GM21447 (cell line): ENCODE measurements around the gene ANO4.

Experiments
- ATAC-seq: cut with Tn5 transposase; IDR thresholded peaks from one replicate; pipeline ENCODE4 v1.9.1; 2021; ENCODE audit not compliant: unreplicated experiment

Gene ANO4

DNA sequence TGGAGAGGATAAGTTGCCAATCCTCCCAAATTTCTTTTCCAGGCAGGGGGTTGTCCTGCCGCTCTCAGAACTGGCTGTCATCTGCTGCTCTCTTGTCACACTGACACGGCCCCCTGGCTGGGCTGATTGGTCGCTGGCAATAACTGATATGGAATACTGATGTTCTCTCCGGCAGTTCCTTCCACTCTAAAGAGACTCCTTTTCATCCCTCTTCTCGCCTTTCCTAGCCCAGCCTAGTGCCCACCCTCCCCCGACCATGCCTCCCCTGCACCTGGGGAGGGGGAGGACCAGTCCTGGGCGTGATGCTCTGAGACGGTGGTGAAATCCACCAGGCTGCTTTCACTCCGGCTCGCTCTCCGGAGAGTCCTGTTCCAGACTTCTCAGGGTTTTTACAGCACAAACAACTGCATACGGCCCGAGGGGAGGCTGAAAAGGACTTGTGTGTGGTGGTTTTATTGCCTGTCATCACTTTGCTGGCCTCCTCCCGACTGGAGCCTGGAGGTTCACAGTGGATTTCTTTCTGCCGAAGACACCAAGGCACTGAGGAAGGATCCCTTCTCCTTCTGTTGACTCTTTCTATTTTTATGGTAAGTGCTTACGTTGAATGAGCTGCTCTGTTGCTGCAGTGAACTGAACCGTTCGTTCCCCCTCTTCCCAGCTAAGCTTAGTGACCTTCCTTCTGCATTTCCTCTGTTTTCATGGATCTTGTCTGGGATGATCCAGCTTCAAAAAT, at the start of gene ANO4:
Gene ANO4, plus strand, starts transcription at position 336 of the 733 bp plus-strand sequence. CDS start 107,010 bp downstream, outside the sequence.
- ATAC-seq, result no peak

DNA sequence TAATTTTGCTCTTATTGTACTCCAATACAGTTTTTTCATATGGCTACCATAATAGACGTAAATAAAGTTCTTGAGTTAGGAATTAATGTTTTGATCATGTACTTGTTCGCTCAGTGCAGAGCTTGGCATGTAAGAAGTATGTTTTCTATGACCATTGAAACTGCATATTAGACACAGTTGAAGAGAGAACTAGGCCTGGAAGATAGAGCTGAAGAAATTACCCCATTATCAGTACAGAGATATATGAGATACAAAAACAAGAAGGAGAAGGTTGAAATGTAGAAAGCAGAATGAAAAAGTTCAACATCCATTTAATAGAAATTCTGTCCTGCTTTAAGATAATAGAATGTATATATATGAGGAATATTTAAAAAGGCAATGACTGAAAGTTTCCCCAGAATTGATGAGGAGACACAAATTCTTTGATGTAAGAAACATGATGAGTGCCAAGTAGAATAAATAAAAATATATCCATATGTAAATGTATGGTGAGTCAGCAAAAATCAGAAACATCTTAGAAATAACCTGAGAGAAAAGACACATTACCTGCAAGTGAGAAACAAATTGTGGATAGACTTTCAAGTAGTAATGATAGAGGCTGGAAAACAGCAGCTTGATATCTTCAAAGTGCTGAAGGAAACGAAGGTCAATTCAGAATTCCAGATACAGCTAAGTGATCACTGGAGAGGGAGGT, 49.1 kb upstream of the ANO4 start:
- ATAC-seq, result no peak

DNA sequence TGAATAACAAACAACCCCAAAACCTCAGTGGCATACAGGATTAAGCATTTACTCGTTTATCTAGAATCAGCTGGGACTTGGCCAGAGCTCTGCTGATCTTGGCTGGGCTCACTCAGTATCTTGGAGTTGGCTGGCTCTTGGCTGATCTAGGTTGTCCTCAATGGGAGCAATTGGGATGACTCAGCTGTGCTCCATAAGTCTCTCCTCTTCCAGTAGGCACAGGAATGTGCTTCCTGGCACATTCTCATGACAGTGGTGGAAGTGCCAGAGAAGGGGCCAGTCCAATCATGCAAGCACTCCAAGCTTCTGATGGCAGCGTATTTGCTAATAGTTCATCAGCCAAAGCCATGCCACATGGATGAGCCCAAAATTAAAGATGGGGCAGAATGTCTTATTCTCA, 41.7 kb upstream of the ANO4 start:
- ATAC-seq, result no peak

DNA sequence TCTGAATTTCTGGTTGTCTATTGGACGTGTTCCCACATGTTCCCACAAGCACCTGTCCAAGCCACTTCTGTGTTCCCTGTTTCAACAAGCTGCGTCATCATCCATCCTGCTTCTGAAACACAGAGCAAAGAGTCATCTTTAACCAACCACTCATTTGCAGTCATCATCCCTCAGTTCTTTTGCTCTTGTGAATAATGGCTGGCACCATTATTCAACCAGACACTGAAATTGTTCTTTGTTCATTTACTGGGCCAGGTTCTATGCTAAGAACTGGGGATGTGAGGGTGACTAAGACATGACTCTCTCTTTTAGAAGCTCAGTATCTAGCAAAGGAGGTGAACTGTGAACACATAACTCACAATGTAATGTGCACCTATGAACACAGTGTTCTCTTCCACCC, 40.7 kb upstream of the ANO4 start:
- no peak for ATAC-seq

DNA sequence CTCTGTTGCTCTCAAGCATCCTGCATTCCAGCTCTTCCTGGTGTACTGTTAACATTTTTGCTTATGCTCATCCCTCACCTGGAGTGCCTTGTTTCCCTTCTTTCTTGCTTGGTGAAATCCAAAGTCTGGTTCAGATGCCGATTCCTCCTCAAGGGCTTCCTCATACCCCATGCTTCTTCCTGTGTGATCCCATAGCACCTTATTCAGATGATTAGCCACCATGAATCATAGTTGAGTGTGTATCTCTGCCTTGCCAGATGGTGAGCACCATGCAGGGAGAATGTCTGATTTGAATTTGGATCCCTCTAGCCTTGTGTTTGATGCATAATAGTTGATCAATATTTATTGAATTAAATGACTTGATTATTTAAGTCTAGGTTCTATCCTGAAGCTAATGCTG, 39.4 kb upstream of the ANO4 start:
- ATAC-seq, result no peak

DNA sequence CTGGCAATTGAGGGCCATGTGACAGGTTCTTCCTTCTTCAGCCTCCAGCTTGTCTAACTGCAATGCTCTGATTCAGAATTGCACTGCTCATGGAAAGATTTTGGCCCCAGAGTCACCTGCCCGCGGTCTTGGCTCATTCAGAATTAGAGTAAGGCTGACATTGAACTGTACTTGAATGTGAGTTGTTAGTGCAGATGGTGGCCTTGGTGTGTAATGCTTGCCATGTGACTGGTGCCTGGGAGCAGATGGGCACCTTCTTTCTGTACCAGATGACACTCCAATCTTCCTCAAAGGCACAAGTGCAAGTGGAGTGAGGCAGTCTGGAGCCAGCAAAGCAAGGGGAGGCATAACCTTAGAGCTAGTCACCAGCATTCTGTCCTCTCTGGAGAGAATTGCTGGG, 36.5 kb upstream of the ANO4 start:
- ATAC-seq, result no peak

DNA sequence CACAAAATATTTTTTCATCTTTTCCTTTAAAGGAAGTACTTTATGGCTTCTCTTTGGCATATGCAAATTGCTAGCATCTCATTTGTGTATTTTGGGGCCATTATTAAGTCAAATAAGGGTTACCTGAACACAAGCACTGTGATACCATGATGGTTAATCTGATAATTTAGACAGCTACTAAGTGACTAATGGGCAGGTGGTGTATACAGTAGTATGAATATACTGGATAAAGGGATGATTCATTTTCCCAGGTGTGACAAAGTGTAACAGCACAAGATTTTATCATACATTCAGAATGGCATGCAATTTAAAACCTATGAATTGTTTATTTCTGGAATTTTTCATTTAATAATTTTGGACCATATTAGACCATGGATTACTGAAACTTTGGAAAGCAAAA, 27.2 kb upstream of the ANO4 start:
- ATAC-seq, result no peak

DNA sequence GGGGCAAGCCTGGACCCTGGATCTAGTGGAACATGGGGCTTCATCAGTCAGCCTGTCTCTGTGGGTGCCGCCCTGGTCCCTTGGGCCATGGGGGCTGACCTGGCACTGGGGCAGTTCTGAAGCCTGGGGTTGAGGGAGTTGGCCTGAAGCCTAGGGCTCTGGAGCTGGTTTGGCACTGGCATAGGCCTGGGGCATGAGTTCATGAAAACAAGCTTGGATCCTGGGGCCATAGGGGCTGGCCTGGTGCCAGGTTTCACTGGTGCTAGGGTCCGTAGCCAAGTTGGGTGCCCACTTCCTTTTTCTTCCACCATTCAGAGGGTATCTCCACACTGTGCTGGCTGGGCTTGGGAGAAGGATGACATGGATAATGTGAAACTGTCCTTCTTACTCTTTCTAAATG, 26.6 kb upstream of the ANO4 start:
- no peak for ATAC-seq

DNA sequence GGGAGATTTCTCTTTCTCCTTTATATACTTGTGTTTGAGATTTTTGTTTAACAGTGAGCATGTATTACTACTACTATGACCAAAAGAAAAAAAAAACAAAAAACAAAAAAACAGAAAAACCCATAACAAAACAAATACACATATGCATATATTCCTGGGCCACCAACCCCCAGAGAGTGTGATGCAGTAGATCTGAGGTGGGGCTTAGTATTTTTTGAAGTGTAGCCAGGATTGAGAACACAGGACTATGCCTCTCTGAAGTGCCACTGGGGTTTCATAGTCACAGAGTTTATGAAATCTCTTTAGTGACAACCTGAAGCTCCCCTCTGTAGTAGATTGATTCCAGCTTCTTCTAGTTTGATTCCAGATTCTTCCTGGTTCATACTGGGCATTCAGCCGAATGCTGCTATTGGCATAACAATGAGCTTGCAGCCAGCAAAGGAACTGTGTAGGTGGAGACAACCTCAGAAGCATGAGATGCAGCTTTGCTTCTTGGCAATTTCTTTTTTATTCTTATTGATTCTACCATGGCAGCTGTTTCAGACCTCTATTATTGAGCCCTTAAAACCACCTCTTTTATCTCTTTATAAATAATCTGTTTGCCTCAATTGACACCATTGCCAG, 15.5 kb upstream of the ANO4 start:
- ATAC-seq, result no peak

DNA sequence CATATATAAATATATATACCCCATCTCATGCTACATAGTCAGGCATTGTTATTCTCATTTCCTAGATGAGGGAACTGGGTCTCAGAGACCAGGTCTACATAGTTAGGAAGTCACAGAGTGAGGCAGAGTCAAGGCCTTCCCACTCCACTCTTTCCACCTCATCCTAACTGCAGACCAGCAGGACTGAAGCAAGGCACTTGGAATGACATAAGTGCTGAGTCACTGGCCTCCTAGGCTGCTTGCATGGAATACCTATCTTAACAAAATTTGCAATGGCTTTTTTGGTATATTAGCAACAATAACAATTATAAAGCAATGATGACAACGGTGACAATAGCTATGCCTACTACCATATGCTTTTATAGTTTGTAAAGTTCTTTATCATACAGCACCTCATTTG, 5.4 kb upstream of the ANO4 start:
- no peak for ATAC-seq

DNA sequence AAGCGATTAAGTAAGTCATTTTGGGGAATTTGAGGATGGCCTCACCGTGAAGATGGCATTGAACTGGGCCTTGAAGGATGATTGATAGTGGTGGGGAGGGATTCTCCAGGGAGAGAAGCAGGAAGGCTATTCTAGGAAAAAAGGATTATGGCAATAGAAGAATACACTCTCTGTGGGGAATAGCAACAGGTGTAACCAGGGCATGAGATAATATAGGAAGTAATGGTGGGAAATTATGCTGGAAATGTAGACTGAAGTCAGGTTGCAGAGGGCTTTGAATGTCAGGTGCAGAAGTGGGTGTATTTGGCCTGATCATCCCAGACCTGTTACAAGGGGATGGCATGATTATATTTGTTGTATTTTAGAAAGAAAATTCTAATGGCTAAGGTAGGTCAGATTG, 4.6 kb upstream of the ANO4 start:
- ATAC-seq, result no peak

DNA sequence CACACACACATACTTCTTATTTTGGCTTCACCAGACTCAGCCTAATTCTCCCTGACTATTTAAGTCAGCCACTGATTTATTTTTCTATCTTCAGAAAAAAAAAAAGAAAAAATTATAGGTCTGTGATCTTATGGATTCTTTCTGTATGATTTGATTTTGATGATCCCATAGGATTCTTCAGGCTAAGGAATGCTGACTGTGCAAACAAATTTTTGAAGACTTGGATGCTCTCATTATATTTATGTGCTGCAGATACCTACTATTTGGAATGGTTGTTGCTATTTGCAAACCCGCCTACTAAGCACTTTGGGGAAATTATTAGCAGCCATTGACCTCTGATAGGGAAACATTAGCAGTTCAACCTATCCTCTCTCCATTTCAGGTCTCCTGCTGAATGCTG, 4.0 kb upstream of the ANO4 start:
- no peak for ATAC-seq

DNA sequence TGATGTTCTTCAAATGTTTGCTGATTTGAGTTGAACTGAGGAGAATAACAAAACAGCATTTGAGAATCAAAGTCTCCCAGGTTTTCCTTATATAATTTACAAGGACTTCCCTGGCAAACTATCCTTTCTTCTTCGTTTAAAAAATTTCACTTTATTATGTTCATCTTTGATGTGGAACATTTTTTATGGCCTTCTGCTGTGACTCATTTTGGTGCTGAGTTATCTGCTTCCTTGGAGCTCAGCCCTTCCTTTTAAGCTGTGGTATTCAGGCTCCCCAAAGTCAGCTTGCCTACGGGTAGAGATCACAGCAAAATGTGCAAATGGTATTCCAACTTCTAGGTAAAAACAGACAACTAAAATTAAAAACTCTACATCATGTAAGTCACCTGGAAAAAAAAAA, 1.4 kb upstream of the ANO4 start:
- ATAC-seq, result no peak

DNA sequence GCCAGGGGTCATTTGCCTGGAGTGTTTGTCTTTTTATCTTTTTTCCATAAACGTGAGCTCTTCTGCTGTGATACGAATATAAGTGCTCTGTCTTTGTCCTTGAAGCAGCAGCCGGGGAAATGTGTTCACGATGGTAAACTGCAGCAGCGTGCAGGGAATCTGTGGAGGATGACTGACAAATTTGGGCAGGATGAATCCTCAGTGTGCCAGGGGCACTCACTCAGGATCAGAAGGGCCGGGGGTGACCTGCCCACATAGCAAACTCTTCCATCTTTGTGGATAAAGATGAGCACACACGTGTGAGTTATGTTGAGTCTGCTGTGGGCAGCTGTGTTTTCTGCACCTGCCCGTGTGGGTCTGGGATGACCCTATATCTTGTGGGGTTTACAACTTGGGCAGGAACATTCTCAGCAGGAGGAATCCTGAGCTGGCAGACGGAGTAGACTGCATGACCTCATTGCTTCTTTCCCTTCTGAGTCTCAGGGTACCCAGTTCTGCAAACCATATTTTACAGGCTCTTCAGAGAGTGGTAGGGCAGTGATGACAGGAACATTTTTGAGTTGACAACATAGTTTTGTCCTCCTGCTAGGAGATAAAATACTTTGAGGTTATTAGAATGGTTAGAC, 711 bp downstream of the ANO4 start:
- no peak for ATAC-seq

DNA sequence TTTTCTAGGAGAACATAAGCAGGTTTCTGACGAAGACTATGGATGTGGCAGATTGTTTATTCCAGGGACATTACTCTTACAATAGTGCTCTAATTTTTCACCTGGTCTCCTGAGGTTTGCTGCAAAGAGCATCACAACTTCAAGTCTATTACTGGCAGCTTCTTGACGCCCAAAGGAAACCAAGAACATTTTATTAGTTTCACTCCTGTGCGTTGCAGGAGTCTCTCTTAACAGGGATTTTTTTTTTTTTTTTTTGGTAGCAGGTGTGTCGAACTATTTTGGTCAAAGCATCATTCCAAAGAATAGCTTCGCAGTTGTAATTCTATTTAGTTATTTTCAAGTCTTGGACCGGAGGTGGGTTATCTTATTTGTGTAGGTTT, 1.2 kb downstream of the ANO4 start:
- ATAC-seq, result no peak

DNA sequence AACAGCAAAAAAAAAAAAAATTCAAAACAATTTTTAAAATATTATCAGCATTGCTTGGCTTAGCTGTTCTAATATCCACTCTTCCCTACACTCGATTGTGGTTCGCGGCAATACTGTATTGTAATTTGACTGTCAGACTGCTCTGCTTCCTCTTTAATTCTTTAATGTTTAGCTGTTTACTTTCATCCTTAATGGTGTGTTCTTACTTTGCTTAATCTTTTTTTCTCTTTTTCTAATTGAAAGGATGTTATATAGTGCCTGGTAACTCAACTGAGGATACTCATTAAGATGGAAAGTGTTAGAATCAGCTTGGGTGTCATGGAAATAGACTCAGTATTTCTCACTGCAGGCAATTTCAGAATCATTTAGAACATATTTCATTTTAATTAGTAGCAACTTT, 2.0 kb downstream of the ANO4 start:
- no peak for ATAC-seq

DNA sequence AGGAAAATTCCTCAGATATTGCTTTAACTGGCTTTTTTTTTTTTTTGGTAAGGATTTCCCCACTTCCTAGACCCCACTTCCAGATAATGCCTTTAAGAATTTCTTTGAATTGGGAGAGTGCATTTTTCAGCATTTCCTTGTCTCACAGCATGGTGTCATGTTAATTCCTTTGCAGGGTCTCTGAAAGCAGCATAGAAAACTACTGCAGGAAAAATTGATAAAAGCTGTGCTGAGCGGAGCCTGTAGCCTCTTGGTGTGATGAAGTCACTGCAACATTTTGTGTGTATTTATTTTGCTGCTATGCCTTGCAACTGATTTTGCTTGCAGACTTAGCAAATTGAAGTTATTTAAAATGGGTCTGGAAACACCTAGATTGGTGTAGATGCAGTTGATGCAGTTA, 2.7 kb downstream of the ANO4 start:
- ATAC-seq, result no peak

DNA sequence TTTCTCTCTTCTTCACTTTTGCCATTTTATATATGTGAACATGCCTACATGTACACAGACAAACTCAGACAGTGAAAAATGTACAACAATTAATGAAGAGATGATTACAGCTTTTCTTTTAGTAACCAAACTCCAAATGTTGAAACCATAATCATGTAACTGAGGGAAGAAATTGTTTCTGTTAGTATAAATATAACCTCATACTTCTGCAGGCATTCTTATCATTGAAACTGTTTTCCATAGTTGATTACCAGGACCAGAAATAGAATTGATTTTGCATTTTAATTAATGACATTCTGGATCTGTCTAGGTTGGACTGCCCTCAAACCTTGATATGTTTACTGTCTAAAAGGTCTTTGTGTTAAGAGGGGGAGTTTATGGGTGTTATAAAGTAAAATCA, 3.2 kb downstream of the ANO4 start:
- ATAC-seq, result no peak

DNA sequence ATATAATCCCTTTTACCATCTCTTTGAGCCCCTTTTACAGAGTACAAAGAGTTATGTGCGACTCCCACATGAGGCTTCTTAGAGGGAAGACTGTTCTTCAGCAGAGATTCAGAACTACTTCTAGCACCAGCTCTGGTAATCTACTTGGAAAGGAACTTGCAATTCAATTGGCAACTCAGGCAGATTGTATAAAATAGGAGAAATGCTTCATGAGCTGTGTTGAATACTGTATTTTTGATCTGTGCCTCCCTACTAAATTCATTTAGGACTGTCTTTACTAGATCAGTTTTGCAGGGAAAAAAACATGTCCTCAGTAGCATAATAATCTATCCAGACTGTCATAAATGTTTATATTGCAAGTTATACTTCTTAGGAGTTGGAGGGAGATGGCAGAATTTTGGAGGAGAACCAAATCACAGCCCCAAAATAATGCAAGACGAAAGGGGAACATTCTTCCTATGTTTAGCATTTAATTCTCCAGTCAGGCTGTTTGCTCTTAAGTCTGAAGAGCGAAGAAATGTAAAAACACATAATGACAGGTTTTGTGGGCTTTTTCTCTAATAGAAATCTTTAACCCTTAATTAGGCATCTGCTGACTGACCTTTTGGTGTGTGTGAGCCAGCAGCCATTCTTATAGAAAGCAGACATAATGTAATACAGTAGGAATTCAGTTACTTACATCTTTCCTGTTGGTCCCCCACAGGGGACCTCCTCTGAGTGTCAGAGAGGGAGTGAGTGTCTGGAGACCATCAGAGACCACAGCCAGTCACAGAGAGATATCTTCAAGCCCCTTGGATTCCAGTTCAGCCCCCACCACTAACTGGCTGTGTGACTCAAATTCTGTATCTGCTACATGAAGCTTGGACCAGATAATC, 3.9 kb downstream of the ANO4 start:
- ATAC-seq, result no peak

DNA sequence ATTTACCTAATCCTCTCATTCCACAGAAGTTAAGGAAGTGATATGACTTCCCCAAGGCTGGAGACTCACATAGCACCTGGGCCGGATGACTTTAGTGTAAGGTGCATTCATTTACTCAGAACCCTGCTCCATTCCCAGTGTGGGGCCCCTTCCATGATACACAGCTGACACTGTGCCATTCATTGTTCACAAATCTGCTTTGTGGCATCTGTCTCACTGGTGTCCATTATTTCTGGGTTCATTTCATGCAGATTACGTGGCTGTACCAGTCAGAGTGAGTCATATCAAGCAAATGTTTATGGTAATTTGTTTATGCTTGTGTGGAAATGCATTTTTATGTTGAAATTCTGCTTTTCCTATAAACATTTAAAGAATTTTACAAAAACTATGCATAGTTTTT, 5.2 kb downstream of the ANO4 start:
- ATAC-seq, result no peak

DNA sequence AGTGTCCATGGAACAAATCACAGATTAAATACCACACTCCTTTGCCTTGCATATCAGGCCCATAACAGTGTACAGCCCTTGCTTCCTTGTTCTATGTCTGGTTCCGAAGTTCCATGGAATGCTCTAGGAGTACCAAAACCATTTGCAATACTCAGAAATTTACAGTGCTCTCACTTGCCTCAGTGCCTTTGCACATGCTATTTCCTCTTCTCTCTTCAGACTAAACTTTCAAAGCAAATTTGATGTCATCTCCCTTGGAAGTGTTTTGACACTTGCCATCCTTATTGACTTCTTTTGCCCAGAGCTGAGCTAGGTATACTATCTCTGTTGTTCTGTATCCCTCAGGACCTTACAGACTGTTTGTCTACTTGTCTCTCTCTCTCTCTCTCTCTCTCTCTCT, 6.1 kb downstream of the ANO4 start:
- ATAC-seq, result no peak
